H9 (cell line): ENCODE results near the gene CFAP97D2. TPM values are rescaled to one million over a fixed set of nuclear protein-coding genes. Genes with fewer than 3 reads are reported as not detected.

ENCODE experiments used
- DNase-seq: peaks from one replicate; pipeline ENCODE4 v3.0.0-alpha.2; 2017
- H2AFZ ChIP-seq: one replicate; pipeline ENCODE4 v1.6.1; 2013; ENCODE audit warnings: mild to moderate bottlenecking, low read length, control low read depth, moderate library complexity
- H2AK5ac ChIP-seq: 2 replicates; pipeline ENCODE4 v1.6.1; 2013; ENCODE audit warnings: low read length, control low read depth, mixed read lengths; ENCODE audit not compliant: insufficient read length
- H2BK120ac ChIP-seq: one replicate; pipeline ENCODE4 v1.6.1; 2013; ENCODE audit warnings: low read depth, mild to moderate bottlenecking, low read length, control low read depth, inconsistent platforms; ENCODE audit not compliant: poor library complexity, severe bottlenecking
- H2BK12ac ChIP-seq: 2 replicates; pipeline ENCODE4 v1.6.1; 2013; ENCODE audit warnings: low read length, control low read depth, mixed read lengths, low read depth; ENCODE audit not compliant: insufficient read length
- H2BK15ac ChIP-seq: 2 replicates; pipeline ENCODE4 v1.6.1; 2013; ENCODE audit warnings: low read depth, low read length, control low read depth
- H2BK20ac ChIP-seq: one replicate; pipeline ENCODE4 v1.6.1; 2013; ENCODE audit warnings: low read depth, mild to moderate bottlenecking, low read length, control low read depth, inconsistent platforms; ENCODE audit not compliant: poor library complexity, severe bottlenecking
- H2BK5ac ChIP-seq: 2 replicates; pipeline ENCODE4 v1.6.1; 2013; ENCODE audit warnings: low read length, control low read depth, mixed read lengths; ENCODE audit not compliant: insufficient read length
- H3K14ac ChIP-seq: 2 replicates; pipeline ENCODE4 v1.6.1; 2013; ENCODE audit warnings: low read length, control low read depth; ENCODE audit not compliant: insufficient read depth
- H3K18ac ChIP-seq: 2 replicates; pipeline ENCODE4 v1.6.1; 2013; ENCODE audit warnings: low read depth, mild to moderate bottlenecking, mixed read lengths, low read length, control low read depth; ENCODE audit not compliant: insufficient read length
- H3K23ac ChIP-seq: 2 replicates; pipeline ENCODE4 v1.6.1; 2013; ENCODE audit warnings: low read length, control low read depth, mixed read lengths, low read depth; ENCODE audit not compliant: insufficient read length
- H3K23me2 ChIP-seq: 2 replicates; pipeline ENCODE4 v1.6.1; 2013; ENCODE audit warnings: low read depth, mild to moderate bottlenecking, mixed read lengths, low read length, control low read depth; ENCODE audit not compliant: insufficient read length, poor library complexity, severe bottlenecking
- H3K27ac ChIP-seq: 2 replicates; pipeline ENCODE4 v1.5.1; 2013; ENCODE audit warnings: low read length, control low read depth, mixed read lengths, low read depth; ENCODE audit not compliant: insufficient read length
- H3K27me3 ChIP-seq: 2 replicates; pipeline ENCODE4 v1.6.1; 2013; ENCODE audit warnings: low read length, control low read depth, inconsistent platforms; ENCODE audit not compliant: insufficient read depth
- H3K4ac ChIP-seq: 2 replicates; pipeline ENCODE4 v1.6.1; 2013; ENCODE audit warnings: low read depth, mild to moderate bottlenecking, control low read depth, inconsistent platforms, low read length, moderate library complexity
- H3K4me1 ChIP-seq: 2 replicates; pipeline ENCODE4 v1.6.1; 2013; ENCODE audit warnings: low read length, control low read depth, inconsistent platforms; ENCODE audit not compliant: insufficient read depth
- H3K4me2 ChIP-seq: 2 replicates; pipeline ENCODE4 v1.6.1; 2013; ENCODE audit warnings: low read length, control low read depth, mixed read lengths; ENCODE audit not compliant: insufficient read length, insufficient read depth
- H3K56ac ChIP-seq: 2 replicates; pipeline ENCODE4 v1.6.1; 2013; ENCODE audit warnings: low read depth, mild to moderate bottlenecking, mixed read lengths, low read length, control low read depth; ENCODE audit not compliant: insufficient read length
- H3K79me1 ChIP-seq: 2 replicates; pipeline ENCODE4 v1.6.1; 2013; ENCODE audit warnings: low read depth, mild to moderate bottlenecking, moderate library complexity, low read length, control low read depth, inconsistent platforms; ENCODE audit not compliant: insufficient read depth, poor library complexity, severe bottlenecking
- H3K79me2 ChIP-seq: 2 replicates; pipeline ENCODE4 v1.6.1; 2013; ENCODE audit warnings: low read length, control low read depth, inconsistent platforms; ENCODE audit not compliant: insufficient read depth
- H3K9ac ChIP-seq: 2 replicates; pipeline ENCODE4 v1.6.1; 2013; ENCODE audit warnings: low read length, control low read depth, mixed read lengths; ENCODE audit not compliant: insufficient read length; ENCODE audit errors: extremely low read depth
- H3K9me3 ChIP-seq: one replicate; pipeline ENCODE4 v1.6.1; 2013; ENCODE audit warnings: low read depth, low read length, inconsistent platforms; ENCODE audit not compliant: control insufficient read depth
- H3T11ph ChIP-seq: one replicate; pipeline ENCODE4 v1.6.1; 2013; ENCODE audit warnings: mild to moderate bottlenecking, low read length, control low read depth, inconsistent platforms
- H4K20me1 ChIP-seq: one replicate; pipeline ENCODE4 v1.6.1; 2013; ENCODE audit not compliant: control insufficient read depth, insufficient read length, insufficient read depth
- H4K5ac ChIP-seq: 2 replicates; pipeline ENCODE4 v1.6.1; 2013; ENCODE audit warnings: low read depth, mild to moderate bottlenecking, mixed read lengths, low read length, control low read depth; ENCODE audit not compliant: insufficient read length
- H4K8ac ChIP-seq: replicated peaks from 2 replicates; pipeline ENCODE4 v1.6.1; 2013; ENCODE audit warnings: low read length, control low read depth, mixed read lengths, low read depth; ENCODE audit not compliant: insufficient read length
- H4K91ac ChIP-seq: 2 replicates; pipeline ENCODE4 v1.6.1; 2013; ENCODE audit warnings: low read depth, mild to moderate bottlenecking, moderate library complexity, mixed read lengths, low read length, control low read depth; ENCODE audit not compliant: insufficient read length
- H3K27ac Mint-ChIP-seq, 3 experiments: 2 replicates in 2 of 3; 3 replicates in 1 of 3; pipeline ENCODE4 v1.8.0; 2020 to 2021; ENCODE audit warnings: mixed read lengths in 3 of 3, mild to moderate bottlenecking in 1 of 3, moderate library complexity in 1 of 3
- H3K27me3 Mint-ChIP-seq: 2 replicates; pipeline ENCODE4 v1.8.0; 2021; ENCODE audit warnings: low read depth, mild to moderate bottlenecking, moderate library complexity, mixed read lengths
- H3K36me3 Mint-ChIP-seq, 3 experiments: 2 replicates in 2 of 3; 3 replicates in 1 of 3; pipeline ENCODE4 v1.8.0; 2020 to 2021; ENCODE audit warnings: low read depth in 3 of 3, mixed read lengths in 3 of 3; ENCODE audit not compliant: insufficient read depth in 1 of 3
- H3K4me1 Mint-ChIP-seq, 2 experiments: 2 replicates each; pipeline ENCODE4 v1.8.0; 2020; ENCODE audit warnings: mixed read lengths in 2 of 2
- H3K4me3 Mint-ChIP-seq, 2 experiments: 2 replicates in 1 of 2; 3 replicates in 1 of 2; pipeline ENCODE4 v1.8.0; 2020 to 2021; ENCODE audit warnings: mild to moderate bottlenecking in 2 of 2, mixed read lengths in 2 of 2, moderate library complexity in 1 of 2
- H3K9me3 Mint-ChIP-seq, 2 experiments: 2 replicates in 1 of 2; 3 replicates in 1 of 2; pipeline ENCODE4 v1.8.0; 2020; ENCODE audit warnings: mild to moderate bottlenecking in 2 of 2, mixed read lengths in 2 of 2, moderate library complexity in 1 of 2
- CTCF ChIP-seq: fragments of 200-600 bp; sonication (generic); conservative IDR thresholded peaks from 3 replicates; pipeline ENCODE4 v1.8.0; 2021; ENCODE audit warnings: antibody characterized with exemption, mild to moderate bottlenecking
- WGBS: extraction: QIAGEN DNeasy Blood & Tissue Kit; methylation state at CpG from one replicate; pipeline ENCODE4 v1.1.7; 2013; ENCODE audit warnings: missing lambda C conversion rate, low lambda C conversion rate, mixed read lengths; ENCODE audit not compliant: insufficient read length; ENCODE audit errors: extremely low coverage; 5-methylcytosine and 5-hydroxymethylcytosine counted together
- total RNA-seq: library from RNA; stranded (reverse); gene quantifications from 2 replicates; pipeline ENCODE4 v1.2.1, GENCODE V29; 2021

CFAP97D2 gene
- total RNA-seq, 1 experiment from 2014 or later: not detected

GRCh38 chr13:114234266-114234644 lies 55.2 kb downstream of the CFAP97D2 start:
- no peaks in the 10 kb centered on the region; the same call in none of the 2 replicates for H3K27me3 Mint-ChIP-seq
- H3K23ac ChIP-seq: no peak overlapping the region
- no peaks in the 10 kb centered on the region for H4K20me1 ChIP-seq
- no peak overlapping the region for H2AFZ ChIP-seq
- no peak overlapping the region for H3T11ph ChIP-seq
- H3K4me1 ChIP-seq: peaks cover 10% of the 10 kb centered on the region; the same call in 1 of the 2 replicates
- H4K8ac ChIP-seq: no peak overlapping the region
- no CpG with 5 or more reads among the region's 4 CpGs for WGBS
- H3K27ac Mint-ChIP-seq: peak overlapping the region in 1 of 3 experiments; percentile 76; a peak in 1 of 7 replicates
- no peak overlapping the region for H3K18ac ChIP-seq
- peaks cover 17 to 26% (median 23%) of the 10 kb centered on the region in 3 experiments for H3K36me3 Mint-ChIP-seq
- H3K23me2 ChIP-seq: peaks cover 5% of the 10 kb centered on the region
- H3K4me2 ChIP-seq: no peak overlapping the region
- H3K56ac ChIP-seq: no peak overlapping the region
- H4K91ac ChIP-seq: no peak overlapping the region
- no peak overlapping the region for H2BK20ac ChIP-seq
- no peak overlapping the region for H4K5ac ChIP-seq
- H3K4me3 Mint-ChIP-seq: peak overlapping the region; percentile 85 to 91
- no peak overlapping the region for H3K4ac ChIP-seq
- no peak overlapping the region for H2BK15ac ChIP-seq
- H2AK5ac ChIP-seq: no peak overlapping the region
- H3K79me2 ChIP-seq: peaks cover 4% of the 10 kb centered on the region; the same call in 1 of the 2 replicates
- no peak overlapping the region for H3K9ac ChIP-seq
- no peak overlapping the region for H2BK120ac ChIP-seq
- no peak for TF ChIP-seq CTCF
- H3K14ac ChIP-seq: no peak overlapping the region
- H3K9me3 Mint-ChIP-seq: 0 out of 5 replicates have a peak, but pooled peaks cover 0 to 4% of the 10 kb centered on the region in 2 experiments
- peaks cover 2% of the 10 kb centered on the region for H3K79me1 ChIP-seq
- no peaks in the 10 kb centered on the region for H3K9me3 ChIP-seq
- H2BK12ac ChIP-seq: no peak overlapping the region
- no peak overlapping the region for H2BK5ac ChIP-seq
- no peaks in the 10 kb centered on the region for H3K27me3 ChIP-seq
- H3K4me1 Mint-ChIP-seq: peaks cover 45 to 51% of the 10 kb centered on the region in 2 experiments
- no peak overlapping the region for H3K27ac ChIP-seq
- DNase-seq: no peak
